Neural progenitor cell (in vitro differentiated cells): Measurements from ENCODE around the gene ZMIZ2. TPM values are rescaled to one million over a fixed set of nuclear protein-coding genes. Genes with fewer than 3 reads are reported as not detected.

Source experiments
- DNase-seq: peaks from one replicate; pipeline ENCODE4 v3.0.0-alpha.2; 2016; ENCODE audit warnings: low spot score
- H2AFZ ChIP-seq: fragments of 200-600 bp; sonication (generic); replicated peaks from 2 replicates; pipeline ENCODE4 v1.6.1; 2016; ENCODE audit warnings: antibody characterized with exemption
- H3F3A ChIP-seq: fragments of 200-600 bp; sonication (generic); 2 replicates; pipeline ENCODE4 v1.6.1; 2016; ENCODE audit warnings: antibody characterized with exemption, low read depth
- H3K27ac ChIP-seq: fragments of 200-600 bp; sonication (generic); 2 replicates; pipeline ENCODE4 v1.5.1; 2016; ENCODE audit warnings: mild to moderate bottlenecking
- H3K27me3 ChIP-seq: fragments of 200-600 bp; sonication (generic); 2 replicates; pipeline ENCODE4 v1.6.1; 2016; ENCODE audit warnings: mild to moderate bottlenecking, moderate library complexity
- H3K36me3 ChIP-seq: fragments of 200-600 bp; sonication (generic); 2 replicates; pipeline ENCODE4 v1.5.1; 2016
- H3K4me1 ChIP-seq: fragments of 200-600 bp; sonication (generic); 2 replicates; pipeline ENCODE4 v1.6.1; 2016; ENCODE audit warnings: mixed run types
- H3K4me2 ChIP-seq: fragments of 200-600 bp; sonication (generic); 2 replicates; pipeline ENCODE4 v1.6.1; 2016
- H3K4me3 ChIP-seq: fragments of 200-600 bp; sonication (generic); 2 replicates; pipeline ENCODE4 v1.5.1; 2016
- H3K79me2 ChIP-seq: fragments of 200-600 bp; sonication (generic); 2 replicates; pipeline ENCODE4 v1.6.1; 2016; ENCODE audit warnings: low read depth
- H3K9ac ChIP-seq: fragments of 200-600 bp; sonication (generic); 2 replicates; pipeline ENCODE4 v1.6.1; 2016
- H3K9me3 ChIP-seq: fragments of 200-600 bp; sonication (generic); 2 replicates; pipeline ENCODE4 v1.5.1; 2016; ENCODE audit warnings: low read depth
- H4K20me1 ChIP-seq: fragments of 200-600 bp; sonication (generic); 2 replicates; pipeline ENCODE4 v1.6.1; 2016; ENCODE audit warnings: low read depth
- H3K27ac Mint-ChIP-seq: 3 replicates; pipeline ENCODE4 v1.8.0; 2021; ENCODE audit warnings: mixed read lengths
- H3K27me3 Mint-ChIP-seq: 2 replicates; pipeline ENCODE4 v1.8.0; 2022; ENCODE audit warnings: low read depth, mild to moderate bottlenecking, inconsistent platforms, moderate library complexity, mixed read lengths; ENCODE audit not compliant: insufficient read depth
- H3K36me3 Mint-ChIP-seq: 3 replicates; pipeline ENCODE4 v1.8.0; 2021; ENCODE audit warnings: mixed read lengths
- H3K4me1 Mint-ChIP-seq: 3 replicates; pipeline ENCODE4 v1.8.0; 2021; ENCODE audit warnings: mixed read lengths
- H3K4me3 Mint-ChIP-seq: 3 replicates; pipeline ENCODE4 v1.8.0; 2021; ENCODE audit warnings: mild to moderate bottlenecking, moderate library complexity, mixed read lengths
- H3K9me3 Mint-ChIP-seq: 3 replicates; pipeline ENCODE4 v1.8.0; 2020; ENCODE audit warnings: mixed read lengths
- EZH2 ChIP-seq: fragments of 200-600 bp; sonication (generic); IDR thresholded peaks from 2 replicates; pipeline ENCODE4 v1.6.1; 2017; ENCODE audit warnings: antibody characterized with exemption, mild to moderate bottlenecking, moderate library complexity
- EZH2phosphoT487 ChIP-seq: fragments of 200-600 bp; sonication (generic); IDR thresholded peaks from 2 replicates; pipeline ENCODE4 v1.6.1; 2017; ENCODE audit warnings: antibody characterized with exemption
- total RNA-seq: library from RNA; depleted of rRNA; stranded (reverse); fragments of >200 nt; gene quantifications from 2 replicates; pipeline ENCODE4 v1.2.3, GENCODE V29; 2015; ENCODE audit warnings: low replicate concordance
- TF ChIP-seq, protein P1 (sequence below): fragments of 200-600 bp; sonication (generic); IDR thresholded peaks from 2 replicates; pipeline ENCODE4 v1.5.1; 2017; ENCODE audit warnings: antibody characterized with exemption, mild to moderate bottlenecking

ZMIZ2 gene
- total RNA-seq, 1 donor from 2014 or later = 7.6 TPM

DNA sequence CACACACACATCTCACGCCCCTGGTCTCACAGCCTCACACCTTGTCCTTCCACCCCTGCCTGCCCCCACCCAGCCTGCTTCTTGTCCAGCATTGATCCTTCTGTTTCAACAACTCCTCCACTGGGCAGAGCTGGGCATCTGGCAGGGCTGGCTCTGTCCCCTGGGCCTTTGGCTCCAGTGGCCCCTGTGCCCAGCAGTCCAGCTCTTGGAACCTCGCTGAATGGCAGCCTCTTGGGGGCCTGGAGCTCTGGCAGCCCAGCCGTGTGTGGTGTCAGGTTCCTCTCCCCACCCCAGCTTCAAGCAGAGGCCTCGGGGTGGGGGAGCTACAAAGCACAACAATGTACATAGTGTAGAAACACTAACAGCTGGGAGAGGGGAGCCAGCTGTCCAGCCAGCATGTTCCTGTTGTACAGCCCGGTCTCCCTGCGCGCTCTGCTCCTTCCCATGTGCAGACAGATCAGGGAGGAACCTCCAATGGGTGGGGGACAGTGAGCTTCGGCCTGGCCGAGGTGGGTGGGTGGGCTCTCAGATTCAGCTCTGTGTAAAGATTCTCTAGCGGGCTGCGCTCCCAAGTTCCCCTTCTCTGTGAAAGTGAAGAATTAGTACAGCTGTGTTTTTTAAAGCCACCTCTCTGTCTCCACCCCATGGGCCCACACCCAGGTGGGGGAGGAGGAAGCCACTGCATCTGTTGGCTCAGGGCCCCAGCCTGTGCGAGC, 19.4 kb downstream of the ZMIZ2 start:
- Mint-ChIP-seq H3K4me3 (no peak overlapping the region), H3K27ac (no peak overlapping the region), H3K9me3 (no peaks in the 10 kb centered on the region), H3K4me1 (peaks cover 17% of the 10 kb centered on the region), H3K36me3 (peaks cover 18% of the 10 kb centered on the region), H3K27me3 (peaks cover 5% of the 10 kb centered on the region)
- Histone ChIP-seq H3K79me2 (no peaks in the 10 kb centered on the region), H3K4me3 (no peak overlapping the region), H3K27me3 (no peaks in the 10 kb centered on the region), H2AFZ (no peak overlapping the region), H3K4me1 (peaks cover 21% of the 10 kb centered on the region), H4K20me1 (peaks cover 3% of the 10 kb centered on the region), H3K9me3 (no peaks in the 10 kb centered on the region), H3K27ac (peak overlapping the region; percentile 78), H3K9ac (no peak overlapping the region), H3K4me2 (no peak overlapping the region), H3K36me3 (no peaks in the 10 kb centered on the region), H3F3A (peaks cover 15% of the 10 kb centered on the region)
- TF ChIP-seq, protein P1, sequence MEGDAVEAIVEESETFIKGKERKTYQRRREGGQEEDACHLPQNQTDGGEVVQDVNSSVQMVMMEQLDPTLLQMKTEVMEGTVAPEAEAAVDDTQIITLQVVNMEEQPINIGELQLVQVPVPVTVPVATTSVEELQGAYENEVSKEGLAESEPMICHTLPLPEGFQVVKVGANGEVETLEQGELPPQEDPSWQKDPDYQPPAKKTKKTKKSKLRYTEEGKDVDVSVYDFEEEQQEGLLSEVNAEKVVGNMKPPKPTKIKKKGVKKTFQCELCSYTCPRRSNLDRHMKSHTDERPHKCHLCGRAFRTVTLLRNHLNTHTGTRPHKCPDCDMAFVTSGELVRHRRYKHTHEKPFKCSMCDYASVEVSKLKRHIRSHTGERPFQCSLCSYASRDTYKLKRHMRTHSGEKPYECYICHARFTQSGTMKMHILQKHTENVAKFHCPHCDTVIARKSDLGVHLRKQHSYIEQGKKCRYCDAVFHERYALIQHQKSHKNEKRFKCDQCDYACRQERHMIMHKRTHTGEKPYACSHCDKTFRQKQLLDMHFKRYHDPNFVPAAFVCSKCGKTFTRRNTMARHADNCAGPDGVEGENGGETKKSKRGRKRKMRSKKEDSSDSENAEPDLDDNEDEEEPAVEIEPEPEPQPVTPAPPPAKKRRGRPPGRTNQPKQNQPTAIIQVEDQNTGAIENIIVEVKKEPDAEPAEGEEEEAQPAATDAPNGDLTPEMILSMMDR = no peak
- TF ChIP-seq EZH2phosphoT487 = no peak
- no peak for TF ChIP-seq EZH2
- DNase-seq = peak; percentile 27

DNA sequence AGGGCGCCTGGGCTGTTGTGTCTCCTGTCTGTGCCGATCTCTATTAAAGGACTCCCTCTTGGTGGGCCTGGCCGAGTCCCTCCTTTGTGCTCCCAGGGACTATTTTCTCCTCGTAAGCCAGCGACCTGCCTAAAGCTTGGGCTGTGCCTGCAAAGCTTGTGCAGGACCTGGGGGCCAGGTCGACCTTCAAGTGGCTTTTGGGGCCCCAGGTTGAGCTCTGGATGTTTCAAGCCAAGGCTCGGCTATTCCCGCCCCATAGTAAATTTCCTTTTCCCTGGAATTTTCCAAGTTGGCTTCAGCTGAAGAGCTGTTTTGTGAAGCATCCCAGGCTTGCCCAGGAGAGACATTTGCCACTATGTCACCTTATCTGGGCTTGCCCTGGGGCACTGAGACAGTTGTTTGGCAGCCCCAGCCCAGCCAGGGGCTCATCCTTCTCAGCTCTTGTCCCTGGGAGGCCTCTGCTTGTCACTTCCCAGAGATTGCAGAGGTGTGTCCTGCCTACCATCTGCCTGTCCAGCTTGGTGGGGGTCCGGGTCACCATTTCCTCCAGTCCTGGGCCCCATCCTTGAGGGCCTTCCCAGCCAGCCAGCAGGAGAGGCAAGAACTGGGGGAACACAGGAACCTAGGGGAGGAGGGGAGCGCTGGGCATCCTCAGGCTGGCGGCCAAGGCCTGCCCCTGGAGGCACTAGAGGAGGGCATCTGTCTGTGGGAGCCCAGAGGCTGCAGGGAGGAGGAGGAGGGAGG, 20.2 kb downstream of the ZMIZ2 start:
- H2AFZ ChIP-seq = no peak overlapping the region
- peaks cover 5% of the 10 kb centered on the region for H3K27me3 Mint-ChIP-seq

DNA sequence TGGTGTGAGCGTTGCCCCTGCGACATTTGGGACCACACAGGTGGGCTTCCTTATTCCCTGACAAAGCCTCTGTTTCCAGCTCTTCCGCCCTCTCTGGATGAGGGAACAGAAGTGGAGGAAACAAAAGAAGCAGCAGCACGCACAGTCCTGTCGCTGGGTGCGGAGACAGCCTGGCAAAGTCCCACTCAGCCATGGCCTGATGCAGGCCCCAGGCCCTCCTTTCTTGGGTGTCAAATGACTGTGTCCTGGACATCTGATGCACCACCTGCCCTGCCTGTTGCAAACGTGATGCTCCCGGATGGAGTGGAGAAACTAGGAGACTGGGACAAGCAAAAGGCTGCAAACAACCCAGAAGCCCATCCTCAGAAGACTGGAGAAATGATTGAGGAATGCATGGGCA, 20.7 kb downstream of the ZMIZ2 start:
- Mint-ChIP-seq H3K27me3 (peaks cover 5% of the 10 kb centered on the region), H3K4me3 (no peak overlapping the region), H3K27ac (no peak overlapping the region), H3K4me1 (peaks cover 17% of the 10 kb centered on the region), H3K36me3 (peaks cover 12% of the 10 kb centered on the region), H3K9me3 (no peaks in the 10 kb centered on the region)
- Histone ChIP-seq H3K27me3 (no peaks in the 10 kb centered on the region), H3K9ac (no peak overlapping the region), H3K36me3 (no peaks in the 10 kb centered on the region), H3K4me1 (peaks cover 21% of the 10 kb centered on the region), H3K9me3 (no peaks in the 10 kb centered on the region), H3K79me2 (no peaks in the 10 kb centered on the region), H2AFZ (no peak overlapping the region), H3K4me2 (no peak overlapping the region), H3K4me3 (no peak overlapping the region), H3K27ac (no peak overlapping the region), H3F3A (peaks cover 15% of the 10 kb centered on the region), H4K20me1 (peaks cover 3% of the 10 kb centered on the region)
- DNase-seq = peak; percentile 21
- TF ChIP-seq EZH2 (no peak), EZH2phosphoT487 (no peak)
- TF ChIP-seq, protein P1 = no peak

More for the DNA sequence above, 20.2 kb downstream of the ZMIZ2 start:
- no peak overlapping the region for H3K4me2 ChIP-seq
- Mint-ChIP-seq H3K4me1 (peaks cover 17% of the 10 kb centered on the region), H3K36me3 (peaks cover 15% of the 10 kb centered on the region), H3K27ac (no peak overlapping the region), H3K4me3 (no peak overlapping the region), H3K9me3 (no peaks in the 10 kb centered on the region)
- no peak for DNase-seq
- no peaks in the 10 kb centered on the region for H3K9me3 ChIP-seq
- H3K9ac ChIP-seq = no peak overlapping the region
- no peak overlapping the region for H3K4me3 ChIP-seq
- H3K27ac ChIP-seq = peak overlapping the region; percentile 78
- no peaks in the 10 kb centered on the region for H3K79me2 ChIP-seq
- peaks cover 15% of the 10 kb centered on the region for H3F3A ChIP-seq
- no peaks in the 10 kb centered on the region for H3K27me3 ChIP-seq
- TF ChIP-seq EZH2phosphoT487 (no peak), EZH2 (no peak)
- TF ChIP-seq, protein P1 = no peak
- no peaks in the 10 kb centered on the region for H3K36me3 ChIP-seq
- H4K20me1 ChIP-seq = peaks cover 3% of the 10 kb centered on the region
- H3K4me1 ChIP-seq = peaks cover 21% of the 10 kb centered on the region
